CD4-positive, alpha-beta T cell treated with Interleukin-6 for 4 hours (primary cell): ENCODE data around the gene CAPN14.

Experiments used
- DNase-seq: peaks from one replicate; pipeline ENCODE4 v3.0.0-alpha.2; 2020; ENCODE audit warnings: mixed read lengths

The CAPN14 gene

DNA sequence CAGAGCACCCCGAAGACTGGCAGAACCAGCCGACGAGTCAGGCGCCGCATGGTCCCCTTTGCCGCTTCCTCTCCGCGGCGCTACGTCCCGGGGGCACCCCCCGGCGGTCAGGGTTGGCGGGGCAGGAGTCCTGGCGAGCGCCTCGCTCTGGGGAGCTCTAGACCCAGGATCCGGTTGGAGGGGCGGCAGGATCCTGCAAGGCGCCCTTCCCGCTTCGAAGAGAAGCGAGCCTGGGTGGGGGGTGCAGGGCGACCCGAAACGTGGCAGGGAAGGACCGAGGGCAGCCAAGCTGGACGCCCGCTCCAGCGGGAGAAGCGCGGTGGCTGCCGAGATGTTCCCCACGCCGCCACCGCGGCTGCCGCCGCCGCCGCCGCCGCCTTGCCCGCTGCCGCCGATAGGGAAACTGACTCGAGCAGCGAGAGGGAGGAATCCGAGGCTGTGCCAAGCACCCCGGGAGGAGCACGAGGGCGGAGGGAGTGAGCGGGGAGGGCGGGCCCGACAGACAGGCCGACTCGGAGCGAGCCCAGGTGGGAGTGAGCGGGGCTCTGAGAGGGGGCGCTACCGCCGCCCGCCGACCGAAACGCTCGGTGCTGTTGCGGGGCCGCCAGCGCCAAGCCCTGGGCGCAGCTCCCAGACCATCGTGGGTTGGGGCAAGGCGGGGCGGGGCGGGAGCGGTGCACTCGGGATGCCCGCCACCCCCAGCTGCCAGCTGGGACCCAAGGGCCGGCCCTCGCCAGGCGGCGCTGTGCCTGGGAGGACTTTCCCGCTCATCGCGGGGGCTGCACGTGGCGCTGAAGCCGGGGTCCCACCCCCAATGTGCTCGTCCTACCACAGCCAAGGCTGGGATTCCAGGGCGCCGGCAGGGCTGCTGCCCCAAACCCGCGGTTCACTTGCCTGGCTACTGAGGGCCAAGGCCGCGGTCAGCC is 79.0 kb downstream of the CAPN14 start, which contains the start of gene GALNT14:
Gene GALNT14 (minus strand): TSS at position 404 of the 926 bp plus-strand sequence. CDS start 354 bp downstream, at position 50.
- DNase-seq: no peak

GRCh38 chr2:31137211-31138036 is 79.9 kb downstream of the CAPN14 start:
- DNase-seq: no peak

DNA sequence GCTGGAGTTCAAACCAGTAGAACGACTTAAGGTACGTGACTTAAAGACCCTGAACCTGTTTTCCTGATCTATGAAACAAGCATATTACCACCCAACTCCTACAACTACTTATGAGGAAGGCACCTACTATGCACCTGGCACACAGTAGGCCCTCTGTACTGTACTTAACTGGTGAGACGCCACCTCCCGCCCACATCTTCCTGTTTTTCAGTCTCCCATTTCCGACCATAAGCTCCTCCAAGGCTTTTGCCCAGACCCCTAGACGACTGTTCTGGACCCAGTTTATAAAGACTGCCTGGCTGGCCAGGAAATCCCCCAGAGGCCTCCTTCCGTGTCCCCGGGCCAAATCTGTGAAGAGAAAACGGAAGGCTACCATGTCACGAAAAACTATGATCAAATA is 80.6 kb downstream of the CAPN14 start:
- no peak for DNase-seq

DNA sequence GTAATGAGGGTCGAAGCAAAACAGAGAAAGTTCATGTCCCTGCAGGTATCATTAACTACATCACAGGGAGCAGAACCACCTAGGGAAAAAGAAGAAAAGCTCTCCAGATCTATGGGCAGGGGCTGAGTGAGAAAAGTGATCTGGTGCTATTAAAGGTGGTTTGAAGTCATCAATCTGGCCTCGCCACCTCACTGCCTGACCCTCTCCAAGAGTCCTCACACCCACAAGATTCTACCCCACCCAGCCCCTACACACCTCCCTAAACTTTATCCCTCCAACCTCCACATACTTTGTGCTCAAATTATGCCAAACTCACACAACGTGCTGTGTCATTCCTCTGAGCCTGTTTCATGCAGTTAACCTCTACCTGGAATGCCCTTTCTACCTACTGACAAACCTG is 81.3 kb downstream of the CAPN14 start:
- DNase-seq: no peak

GRCh38 chr2:31134480-31134879 is 82.8 kb downstream of the CAPN14 start:
- no peak for DNase-seq

DNA sequence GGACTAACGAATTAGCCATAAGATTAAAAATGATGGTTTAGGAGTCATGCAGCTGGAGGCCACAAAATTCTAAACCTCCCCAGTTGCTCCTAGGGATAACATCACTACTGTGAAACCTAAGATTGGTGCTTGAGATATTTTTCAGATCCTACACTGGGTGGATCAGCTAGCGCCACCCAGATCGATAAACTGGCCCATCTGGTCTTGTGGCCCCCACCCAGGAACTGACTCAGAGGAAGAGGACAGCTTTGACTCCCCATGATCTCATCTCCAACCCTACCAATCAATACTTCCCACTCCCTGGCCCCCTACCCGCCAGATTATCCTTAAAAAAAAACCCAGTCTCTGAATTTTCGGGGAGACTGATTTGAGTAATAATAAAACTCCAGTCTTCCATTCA is 84.5 kb downstream of the CAPN14 start:
- DNase-seq: no peak

GRCh38 chr2:31131871-31132270 is 85.4 kb downstream of the CAPN14 start:
- no peak for DNase-seq

DNA sequence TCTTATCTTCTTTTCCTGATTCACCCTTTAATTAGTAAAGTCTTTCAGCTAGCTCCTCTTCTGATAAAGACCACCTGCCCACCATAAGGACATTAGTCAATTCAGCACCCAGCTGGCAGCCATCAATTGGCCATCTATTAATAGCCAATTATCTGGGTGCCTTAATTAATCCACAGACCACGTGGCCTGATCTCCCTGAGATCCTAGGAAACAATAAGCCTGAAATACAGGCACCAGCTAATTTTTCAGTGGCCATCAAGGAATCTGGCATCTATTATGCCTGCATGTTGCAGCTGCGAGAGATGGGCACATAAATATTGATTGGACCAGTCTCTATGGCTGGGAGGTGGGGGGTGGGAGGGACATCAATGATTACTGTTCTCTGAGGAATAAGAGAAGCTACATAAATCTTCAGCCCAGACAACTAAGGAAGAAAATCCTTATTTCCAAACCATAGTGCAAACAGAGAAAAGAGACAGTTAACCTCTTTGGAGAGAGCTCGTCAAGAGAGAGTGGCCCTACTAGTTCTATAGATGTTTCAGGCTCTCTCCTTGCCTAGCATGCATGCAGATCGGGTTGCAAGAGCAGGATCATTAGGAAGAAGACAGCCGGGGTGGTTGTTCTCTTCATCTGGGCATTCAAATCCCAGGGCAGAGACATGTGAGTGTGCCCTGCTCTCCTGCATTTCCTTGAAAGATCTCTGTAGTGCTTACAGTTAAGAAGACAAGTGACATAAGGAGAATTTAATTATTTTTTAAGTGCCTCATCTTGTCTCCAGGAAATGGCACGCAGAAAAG is 87.7 kb downstream of the CAPN14 start:
- DNase-seq: no peak

DNA sequence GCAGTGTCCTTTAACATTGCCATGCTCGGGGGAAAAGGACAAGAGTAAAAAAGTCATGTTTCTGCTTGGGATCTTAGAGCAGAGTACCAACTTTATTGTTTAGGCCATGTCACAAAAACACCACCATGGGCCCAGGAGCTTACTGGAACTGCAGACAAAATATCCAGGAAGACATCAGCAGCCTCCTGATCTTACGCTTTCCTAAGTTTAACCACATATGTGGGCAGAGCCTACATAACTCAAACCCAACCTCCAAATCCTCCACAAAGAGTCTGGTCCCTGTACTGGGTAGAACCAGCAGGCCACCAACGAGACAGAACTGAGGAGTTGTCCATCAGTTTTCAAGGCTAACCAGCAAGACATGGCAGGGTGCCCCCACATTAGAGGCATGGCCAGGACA is 89.4 kb downstream of the CAPN14 start:
- DNase-seq: no peak

DNA sequence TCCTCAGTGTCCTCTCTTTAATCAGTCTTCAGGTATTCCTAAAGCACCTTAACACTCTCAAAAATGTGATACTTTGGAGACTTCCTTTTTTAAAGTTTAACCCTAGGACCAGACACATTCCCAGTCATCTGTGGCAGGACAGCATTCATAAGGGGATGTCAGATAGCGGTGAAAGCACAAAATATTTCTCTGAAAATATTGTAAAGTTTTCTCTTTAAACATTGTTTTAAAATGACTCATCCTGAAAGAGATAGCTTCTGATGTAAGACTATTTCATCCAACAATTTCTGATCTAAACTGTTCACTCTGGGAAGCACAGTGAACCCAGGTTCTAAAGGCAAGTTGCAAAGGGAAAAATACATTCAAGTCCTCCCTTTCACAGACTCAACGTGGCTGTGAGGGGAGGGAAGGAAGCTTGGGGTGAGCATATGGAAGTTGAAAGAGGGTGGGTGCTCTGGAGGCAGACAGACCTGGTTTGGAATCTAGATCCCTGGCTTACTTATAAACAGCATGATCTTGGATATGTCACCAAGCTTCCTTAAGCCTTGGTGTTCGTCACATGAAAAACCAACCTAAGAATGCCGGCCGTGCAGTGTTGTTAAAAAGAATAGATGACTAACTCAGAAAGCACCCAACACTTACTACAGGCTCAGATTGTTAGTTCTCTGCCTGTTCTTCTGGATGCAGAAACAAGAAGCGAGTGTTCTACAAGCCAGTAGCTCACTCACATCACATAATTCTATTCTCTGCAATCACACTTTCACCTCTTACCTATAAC is 91.2 kb downstream of the CAPN14 start:
- DNase-seq: no peak

GRCh38 chr2:31124904-31125303 is 92.4 kb downstream of the CAPN14 start:
- no peak for DNase-seq
